Stimulated activated CD4-positive, alpha-beta T cell treated with anti-CD3 and anti-CD28 coated beads, Interleukin-4, amount 100 ng/mL, for 1 hour (primary cell): ENCODE data around the gene UGT2B10.

Experiments
- DNase-seq: peaks from one replicate; pipeline ENCODE4 v3.0.0-alpha.2; 2020

The UGT2B10 gene

DNA sequence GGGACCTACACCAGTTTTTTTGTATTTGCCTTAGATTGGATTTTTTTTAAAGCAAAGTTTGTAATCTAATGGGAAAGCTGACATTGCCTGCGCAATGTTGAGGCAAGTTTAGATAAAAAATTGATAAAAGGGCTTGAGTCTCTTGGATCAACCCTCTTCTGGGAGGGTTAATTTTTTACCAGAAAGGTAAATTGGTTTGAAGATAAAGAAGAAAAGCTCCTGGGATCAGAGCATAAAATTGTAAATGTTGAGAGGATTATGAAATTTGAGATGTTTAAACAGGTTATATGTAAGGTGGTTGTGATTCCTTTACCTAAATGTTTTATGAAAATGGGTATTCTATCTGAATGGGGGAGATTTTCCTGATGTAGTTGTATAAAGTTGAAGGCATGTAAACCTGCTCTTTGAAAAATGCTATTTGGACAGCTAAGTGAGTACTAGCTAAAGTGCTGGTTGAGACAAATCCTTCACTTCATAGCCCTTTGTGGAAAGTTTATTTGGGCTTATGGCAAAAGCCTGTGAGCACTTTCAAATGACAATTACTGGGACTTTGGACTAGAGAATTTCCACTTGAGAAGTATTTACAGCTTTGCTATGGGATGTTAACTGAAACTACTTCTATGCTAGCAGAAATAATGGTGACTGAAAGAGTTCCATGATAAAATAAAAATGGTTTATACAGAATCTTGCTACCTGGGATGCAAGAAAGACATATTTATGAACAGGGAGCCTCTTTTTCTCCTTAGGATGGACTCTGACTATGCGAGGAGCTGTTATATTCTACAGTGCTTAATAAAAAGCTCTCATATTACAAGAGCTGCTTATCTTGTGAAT, 56.2 kb downstream of the UGT2B10 start:
- DNase-seq: no peak

- DNase-seq: no peak
These were observed 57.1 kb downstream of the UGT2B10 start for GRCh38 chr4:68872643-68873502.

GRCh38 chr4:68874507-68874906, 58.7 kb downstream of the UGT2B10 start:
- no peak for DNase-seq

- DNase-seq: no peak
These were observed 61.8 kb downstream of the UGT2B10 start for GRCh38 chr4:68877555-68877954.

GRCh38 chr4:68878048-68878447, 62.3 kb downstream of the UGT2B10 start:
- no peak for DNase-seq
